GM18505 (cell line): ENCODE data around the gene MACROD2.
A peak's percentile ranks its signal among the peaks of the same experiment; 100 is the strongest.

ENCODE experiments used
- ATAC-seq: cut with Tn5 transposase; IDR thresholded peaks from one replicate; pipeline ENCODE4 v1.9.1; 2021; ENCODE audit not compliant: unreplicated experiment
- POLR2A ChIP-seq: IDR thresholded peaks from 4 replicates; pipeline ENCODE4 v1.6.1; 2011; ENCODE audit warnings: borderline replicate concordance; ENCODE audit not compliant: insufficient read depth, insufficient read length; ENCODE audit errors: extremely low read depth

MACROD2 gene

GRCh38 chr20:15252304-15252703 lies 1257.0 kb downstream of the MACROD2 start:
- ATAC-seq: no peak
- no peak for TF ChIP-seq POLR2A

GRCh38 chr20:15253431-15253830 lies 1258.1 kb downstream of the MACROD2 start:
- no peak for ATAC-seq

GRCh38 chr20:15256676-15257568 lies 1261.6 kb downstream of the MACROD2 start:
- no peak for TF ChIP-seq POLR2A
- no peak for ATAC-seq

More at GRCh38 chr20:15253431-15253830, 1258.1 kb downstream of the MACROD2 start:
- TF ChIP-seq POLR2A: no peak

- ATAC-seq: no peak
- no peak for TF ChIP-seq POLR2A
These were observed 1262.2 kb downstream of the MACROD2 start for GRCh38 chr20:15257569-15257870.

- no peak for TF ChIP-seq POLR2A
These were observed 1270.4 kb downstream of the MACROD2 start for GRCh38 chr20:15265581-15266309.

GRCh38 chr20:15267935-15268334 lies 1272.6 kb downstream of the MACROD2 start:
- TF ChIP-seq POLR2A: no peak
- peak; percentile 48 for ATAC-seq

More at GRCh38 chr20:15265581-15266309, 1270.4 kb downstream of the MACROD2 start:
- no peak for ATAC-seq

GRCh38 chr20:15278041-15278440 lies 1282.7 kb downstream of the MACROD2 start:
- TF ChIP-seq POLR2A: no peak
- no peak for ATAC-seq

- ATAC-seq: no peak
- TF ChIP-seq POLR2A: no peak
These were observed 1292.0 kb downstream of the MACROD2 start for GRCh38 chr20:15287329-15287728.

- TF ChIP-seq POLR2A: no peak
- ATAC-seq: no peak
These were observed 1292.8 kb downstream of the MACROD2 start for GRCh38 chr20:15288106-15288505.

- no peak for ATAC-seq
These were observed 1294.0 kb downstream of the MACROD2 start for GRCh38 chr20:15289337-15289736.

GRCh38 chr20:15292405-15292804 lies 1297.1 kb downstream of the MACROD2 start:
- ATAC-seq: no peak
- TF ChIP-seq POLR2A: no peak

More at GRCh38 chr20:15289337-15289736, 1294.0 kb downstream of the MACROD2 start:
- no peak for TF ChIP-seq POLR2A

- no peak for TF ChIP-seq POLR2A
- no peak for ATAC-seq
These were observed 1301.1 kb downstream of the MACROD2 start for GRCh38 chr20:15296422-15296821.

- TF ChIP-seq POLR2A: no peak
- no peak for ATAC-seq
These were observed 1302.0 kb downstream of the MACROD2 start for GRCh38 chr20:15297059-15297875.
